Heart right ventricle (tissue), 16 donors: ENCODE results near the gene METTL13. TPM values are rescaled to one million over a fixed set of nuclear protein-coding genes. Genes with fewer than 3 reads are reported as not detected.

Source experiments
- ATAC-seq, 8 donors: fragments of 200-7000 bp; cut with Tn5 transposase; one replicate each; pipeline ENCODE4 v1.9.1; 2020; ENCODE audit warnings: mild to moderate bottlenecking in 8 of 8, moderate library complexity in 8 of 8, moderate number of reproducible peaks in 1 of 8
- DNase-seq, 2 donors: peaks; one replicate each; pipeline ENCODE4 v3.0.0-alpha.2; 2020
- H3K27ac ChIP-seq, 10 donors: fragments of 200-600 bp; sonication (generic) in 2 of 10; one replicate each; pipeline versions ENCODE4 v1.5.0 to v1.8.0; 2020 to 2022; ENCODE audit warnings: mild to moderate bottlenecking in 3 of 10
- H3K27me3 ChIP-seq, 7 donors: fragments of 200-600 bp; one replicate each; pipeline ENCODE4 v1.8.0; 2021 to 2022; ENCODE audit warnings: mild to moderate bottlenecking in 2 of 7
- H3K36me3 ChIP-seq, 9 donors: fragments of 200-600 bp; sonication (generic) in 1 of 9; one replicate each; pipeline versions ENCODE4 v1.5.0 to v1.8.0; 2020 to 2022; ENCODE audit warnings: mild to moderate bottlenecking in 2 of 9
- H3K4me1 ChIP-seq, 9 donors: fragments of 200-600 bp; sonication (generic) in 1 of 9; one replicate each; pipeline versions ENCODE4 v1.5.0 to v1.8.0; 2020 to 2022; ENCODE audit warnings: mild to moderate bottlenecking in 4 of 9
- H3K4me3 ChIP-seq, 10 donors: fragments of 200-600 bp; sonication (generic) in 2 of 10; one replicate each; pipeline versions ENCODE4 v1.5.0 to v1.8.0; 2020 to 2022; ENCODE audit warnings: mild to moderate bottlenecking in 7 of 10, moderate library complexity in 2 of 10
- H3K9me3 ChIP-seq, 11 donors: fragments of 200-600 bp in 10 of 11; sonication (generic) in 2 of 11; one replicate each; pipeline versions ENCODE4 v1.5.0 to v1.8.0; 2013 to 2022; ENCODE audit warnings: mild to moderate bottlenecking in 2 of 11, control low read depth in 1 of 11, moderate library complexity in 1 of 11
- WGBS, 2 donors: extraction: QIAGEN DNeasy Blood & Tissue Kit; methylation state at CpG; one replicate each; pipeline ENCODE4 v1.1.7; 2013; ENCODE audit warnings: inconsistent platforms in 1 of 2; 5-methylcytosine and 5-hydroxymethylcytosine counted together
- intact Hi-C, 10 donors: fragments of 100-400 bp; cut with DNase I; formaldehyde crosslinking; loops; one replicate each; pipeline versions ENCODE4 v1.11.1 to v1.14.2; 2022
- long read RNA-seq, 3 donors: library from polyadenylated mRNA; unstranded; transcript quantifications; one replicate each; pipeline ENCODE4 v2.0.0, GENCODE V29; 2020 to 2021
- polyA plus RNA-seq, 2 donors: library from polyadenylated mRNA; stranded (reverse); fragments of 200-250 nt; gene quantifications; one replicate each; pipeline ENCODE4 v1.2.3, GENCODE V29; 2013
- total RNA-seq, 10 donors: library from RNA; stranded (reverse); fragmentation: NEBNext Ultra II Directional in 3 of 10; extraction: Animal tissue kit (Norgen Biotek cat#: 25700) in 3 of 10; gene quantifications; one replicate each; pipeline versions ENCODE4 v1.2.1 to v1.2.4, GENCODE V29; 2021 to 2023
- TF ChIP-seq, protein P1 (sequence below), 9 donors: fragments of 200-600 bp; sonication (generic) in 2 of 9; IDR thresholded peaks; one replicate each; pipeline versions ENCODE4 v1.5.0 to v1.8.0; 2021 to 2022; ENCODE audit warnings: antibody characterized with exemption in 9 of 9, mild to moderate bottlenecking in 5 of 9, moderate library complexity in 1 of 9
- donor health status: Arrhythmogenic right ventricular cardiomyopathy.
- donor health status: ischemic (EF 13 %, LVEDD 7.1; RV severe dilation, severe dysfunction).
- donor health status: healthy with polysubstance abuse.
- donor health status: DM: no; HTN: yes; CAD: no.
- donor health status: DM: no; HTN: no; CAD: no.
- donor health status: ischemic (EF 25% LVEDD 6.9; RV normal size, moderate dysfunction).
- donor health status: ischemic (EF 25% LVEDD 5.7; RV mildly dilated, moderate dysfunction).
- donor health status: healthy.
- donor health status: DM: yes; HTN: yes; CAD: no.
- donor health status: Ischemic cardiomyopathy.
- donor health status: ischemic (EF 35%, LVEDD 5.7; RV mildly dilated, moderate dysfunction).
- donor health status: nonischemic (EF 11% LVEDD 7.7; RV severe dilation, severe dysfunction).
- donor health status: DM: yes; HTN: yes; CAD: no.
- donor health status: PGD.
- donor health status: ischemic (EF 29% LVEDD 5.4; RV normal size, mild dysfunction).
- donor health status: nonischemic (EF 23%, LVEDD 6.1; RV moderate dilation, normal function).

METTL13 gene, protein sequence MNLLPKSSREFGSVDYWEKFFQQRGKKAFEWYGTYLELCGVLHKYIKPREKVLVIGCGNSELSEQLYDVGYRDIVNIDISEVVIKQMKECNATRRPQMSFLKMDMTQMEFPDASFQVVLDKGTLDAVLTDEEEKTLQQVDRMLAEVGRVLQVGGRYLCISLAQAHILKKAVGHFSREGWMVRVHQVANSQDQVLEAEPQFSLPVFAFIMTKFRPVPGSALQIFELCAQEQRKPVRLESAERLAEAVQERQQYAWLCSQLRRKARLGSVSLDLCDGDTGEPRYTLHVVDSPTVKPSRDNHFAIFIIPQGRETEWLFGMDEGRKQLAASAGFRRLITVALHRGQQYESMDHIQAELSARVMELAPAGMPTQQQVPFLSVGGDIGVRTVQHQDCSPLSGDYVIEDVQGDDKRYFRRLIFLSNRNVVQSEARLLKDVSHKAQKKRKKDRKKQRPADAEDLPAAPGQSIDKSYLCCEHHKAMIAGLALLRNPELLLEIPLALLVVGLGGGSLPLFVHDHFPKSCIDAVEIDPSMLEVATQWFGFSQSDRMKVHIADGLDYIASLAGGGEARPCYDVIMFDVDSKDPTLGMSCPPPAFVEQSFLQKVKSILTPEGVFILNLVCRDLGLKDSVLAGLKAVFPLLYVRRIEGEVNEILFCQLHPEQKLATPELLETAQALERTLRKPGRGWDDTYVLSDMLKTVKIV
- total RNA-seq (10 to 100 TPM; 12.9 to 20.2 (median 16.5) TPM), polyA plus RNA-seq (10 to 100 TPM in 1 of 2 donors, 1 to 10 TPM in 1; 3.2 to 18.9 TPM)
- long read RNA-seq, donor 1, transcript METTL13-201 (8 exons, 3,327 nt): major isoform, 23 of 38 reads
- long read RNA-seq, donor 1, partial matches to known transcripts: 3 of 38 reads
- long read RNA-seq, donor 1, other reads (novel, unspliced or antisense): 11 of 38 reads
- long read RNA-seq, donor 2, transcript METTL13-201 (8 exons, 3,327 nt): major isoform, 16 of 23 reads
- long read RNA-seq, donor 2, partial matches to known transcripts: 2 of 23 reads
- long read RNA-seq, donor 2, other reads (novel, unspliced or antisense): 4 of 23 reads
- long read RNA-seq, donor 3, transcript METTL13-202 (8 exons, 3,022 nt): minor isoform, 5 of 41 reads
- long read RNA-seq, donor 3, transcript METTL13-201 (8 exons, 3,327 nt): major isoform, 25 of 41 reads
- long read RNA-seq, donor 3, partial matches to known transcripts: 7 of 41 reads
- long read RNA-seq, donor 3, other reads (novel, unspliced or antisense): 4 of 41 reads

DNA sequence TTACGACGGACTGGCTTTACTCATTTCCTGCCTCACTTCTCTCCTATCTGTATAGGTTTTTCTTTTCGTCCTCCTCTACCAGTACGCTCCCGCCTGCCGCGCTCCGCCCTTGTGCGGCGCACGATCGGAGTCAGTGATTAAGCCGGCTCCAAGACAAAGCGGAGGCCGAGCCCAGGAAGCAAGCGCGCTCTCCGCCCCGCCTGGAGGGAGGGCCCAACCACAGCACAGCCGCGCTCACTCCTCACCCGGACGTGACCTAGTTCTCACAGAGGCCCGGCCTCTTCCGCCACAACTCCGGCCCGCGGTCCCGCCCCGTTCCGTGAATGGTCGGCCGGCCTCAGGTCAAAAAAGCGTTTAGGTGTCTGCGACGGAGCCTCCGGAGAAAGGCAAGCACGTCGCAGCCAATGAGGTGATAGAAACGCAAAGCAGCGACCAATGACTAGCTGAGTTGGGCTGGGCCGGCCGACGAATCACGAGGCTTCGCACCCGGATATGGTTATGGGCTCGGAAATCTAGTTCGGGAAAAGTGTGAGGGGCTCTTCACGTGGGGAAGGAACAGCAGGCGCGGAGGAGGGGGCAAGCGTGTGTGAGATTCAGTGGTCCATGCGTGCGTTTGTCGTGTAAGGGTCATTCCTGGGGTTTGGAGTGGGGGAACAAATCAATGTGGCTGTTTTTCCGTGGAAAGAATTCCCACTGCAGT, at the start of gene METTL13:
TSS of gene METTL13 (plus strand) at position 485 of the 700 bp plus-strand sequence. CDS start 308 bp downstream, outside the sequence.
- H3K9me3 ChIP-seq: no peaks in the 10 kb centered on the region
- intact Hi-C loops: loop anchor here in 7 of 10 donors (1.0 to 10.0 kb wide), 9 partner anchors 39 to 751 kb away; partner anchors contain the start of genes VAMP4 (in 4 of the 7), SUCO (in 2 of the 7) and PRRC2C (in 1 of the 7)
- H3K27me3 ChIP-seq: no peaks in the 10 kb centered on the region
- ATAC-seq (peak; percentile 99 to 100 (median 100)), DNase-seq (peak; percentile 98)
- WGBS, 2 donors: 0% methylated on average over 57 of the region's 57 CpGs
- TF ChIP-seq, protein P1, sequence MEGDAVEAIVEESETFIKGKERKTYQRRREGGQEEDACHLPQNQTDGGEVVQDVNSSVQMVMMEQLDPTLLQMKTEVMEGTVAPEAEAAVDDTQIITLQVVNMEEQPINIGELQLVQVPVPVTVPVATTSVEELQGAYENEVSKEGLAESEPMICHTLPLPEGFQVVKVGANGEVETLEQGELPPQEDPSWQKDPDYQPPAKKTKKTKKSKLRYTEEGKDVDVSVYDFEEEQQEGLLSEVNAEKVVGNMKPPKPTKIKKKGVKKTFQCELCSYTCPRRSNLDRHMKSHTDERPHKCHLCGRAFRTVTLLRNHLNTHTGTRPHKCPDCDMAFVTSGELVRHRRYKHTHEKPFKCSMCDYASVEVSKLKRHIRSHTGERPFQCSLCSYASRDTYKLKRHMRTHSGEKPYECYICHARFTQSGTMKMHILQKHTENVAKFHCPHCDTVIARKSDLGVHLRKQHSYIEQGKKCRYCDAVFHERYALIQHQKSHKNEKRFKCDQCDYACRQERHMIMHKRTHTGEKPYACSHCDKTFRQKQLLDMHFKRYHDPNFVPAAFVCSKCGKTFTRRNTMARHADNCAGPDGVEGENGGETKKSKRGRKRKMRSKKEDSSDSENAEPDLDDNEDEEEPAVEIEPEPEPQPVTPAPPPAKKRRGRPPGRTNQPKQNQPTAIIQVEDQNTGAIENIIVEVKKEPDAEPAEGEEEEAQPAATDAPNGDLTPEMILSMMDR (IDR thresholded peaks at IDR 0.05): peak in 1 of 9 donors; percentile 13
- H3K27ac ChIP-seq: peak within 1 kb of the TSS; percentile 60 to 92 (median 86)
- H3K4me3 ChIP-seq: peak within 1 kb of the TSS; percentile 39 to 91 (median 74)
- peaks cover 0 to 32% (median 7%) of the 10 kb centered on the region in 9 donors for H3K36me3 ChIP-seq
- peaks cover 0 to 40% (median 22%) of the 10 kb centered on the region in 9 donors for H3K4me1 ChIP-seq

DNA sequence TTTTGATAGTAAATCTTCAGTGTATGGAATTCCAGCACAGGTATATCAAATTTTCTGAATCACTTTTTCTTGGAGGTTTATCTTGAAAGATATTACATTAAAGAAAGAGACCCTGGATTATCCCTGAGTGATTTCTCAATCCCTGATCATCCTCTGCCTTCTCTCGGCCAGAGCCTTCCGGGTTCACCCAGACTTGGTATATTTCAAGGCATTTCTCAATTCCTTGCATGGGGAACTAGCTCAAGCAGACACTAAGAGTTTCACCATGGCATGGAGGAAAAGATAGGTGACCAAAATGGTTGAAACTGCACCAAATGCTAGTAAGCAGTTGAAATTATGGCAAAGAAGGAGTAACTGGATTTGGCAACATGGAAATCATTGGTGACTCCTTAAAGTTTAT, 45.3 kb upstream of the METTL13 start:
- no peak overlapping the region for H3K4me3 ChIP-seq
- no peak for ATAC-seq
- H3K27me3 ChIP-seq: no peaks in the 10 kb centered on the region
- H3K36me3 ChIP-seq: peaks cover 0 to 66% (median 13%) of the 10 kb centered on the region in 9 donors
- TF ChIP-seq, protein P1 (IDR thresholded peaks at IDR 0.05): no peak
- peaks cover 0 to 38% (median 17%) of the 10 kb centered on the region in 9 donors for H3K4me1 ChIP-seq
- intact Hi-C loops: no loop called here
- H3K9me3 ChIP-seq: no peaks in the 10 kb centered on the region
- 93 to 98% methylated on average over 2 of the region's 2 CpGs for WGBS, 2 donors
- peak overlapping the region in 1 of 10 donors; percentile 32 for H3K27ac ChIP-seq
- no peak for DNase-seq

DNA sequence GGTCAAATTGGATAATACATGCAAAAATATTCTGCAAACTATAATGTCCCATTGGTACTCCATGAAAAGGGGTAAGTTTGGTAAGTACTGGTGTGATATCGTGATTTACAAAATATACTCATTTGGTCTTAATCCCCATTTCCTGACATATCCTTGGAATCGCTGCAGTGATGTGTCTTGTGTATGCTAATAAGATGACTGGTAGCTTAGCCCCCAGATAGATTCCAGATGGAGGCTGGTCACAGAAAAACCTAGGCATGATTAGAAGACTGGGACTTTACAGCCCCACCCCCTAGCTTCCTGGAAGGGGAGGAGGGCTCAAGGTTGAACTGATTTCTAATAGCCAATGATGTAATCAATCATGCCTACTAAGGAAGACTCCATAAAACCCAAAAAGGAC, 42.5 kb upstream of the METTL13 start:
- H3K27ac ChIP-seq: peak overlapping the region in 1 of 10 donors; percentile 96
- 92 to 93% methylated on average over 2 of the region's 2 CpGs for WGBS, 2 donors
- no peak for ATAC-seq

More for the DNA sequence above, 42.5 kb upstream of the METTL13 start:
- no peak for DNase-seq
- H3K4me1 ChIP-seq: peaks cover 3 to 51% (median 26%) of the 10 kb centered on the region in 9 donors
- TF ChIP-seq, protein P1 (IDR thresholded peaks at IDR 0.05): no peak
- H3K36me3 ChIP-seq: peaks cover 0 to 46% (median 13%) of the 10 kb centered on the region in 9 donors
- no peaks in the 10 kb centered on the region for H3K9me3 ChIP-seq
- intact Hi-C loops: no loop called here
- H3K27me3 ChIP-seq: no peaks in the 10 kb centered on the region
- no peak overlapping the region for H3K4me3 ChIP-seq
